ENCODE results near the gene OST4.
A peak's percentile ranks its signal among the peaks of the same experiment; 100 is the strongest.

The OST4 gene

GRCh38 chr2:27097341-27097740 is 25.9 kb upstream of the OST4 start:
- Histone ChIP-seq H3K27me3 (replicated peaks; ENCODE audit: insufficient read depth, low read length) (no peaks in the 10 kb centered on the region), H3K4me3 (ENCODE audit: low read length) (no peak overlapping the region), H3K4me2 (ENCODE audit: low read depth, low read length) (no peak overlapping the region), H3K9ac (ENCODE audit: low read length) (no peak overlapping the region), H4K20me1 (ENCODE audit: insufficient read depth, low read length) (no peaks in the 10 kb centered on the region), H3K9me2 (replicated peaks; ENCODE audit: insufficient read depth, low read length) (no peaks in the 10 kb centered on the region), H3F3A (ENCODE audit: insufficient read depth, low read length) (no peaks in the 10 kb centered on the region), H3K4me1 (ENCODE audit: low read length) (peaks cover 4% of the 10 kb centered on the region; the same call in 1 of the 2 replicates), H3K27ac (ENCODE audit: low read length) (no peak overlapping the region), H2AFZ (ENCODE audit: low read length) (no peak overlapping the region), H3K36me3 (replicated peaks; ENCODE audit: insufficient read depth, low read length) (no peaks in the 10 kb centered on the region), H3K79me2 (ENCODE audit: low read length) (no peaks in the 10 kb centered on the region), H3K9me3 (replicated peaks; ENCODE audit: insufficient read depth, low read length) (no peaks in the 10 kb centered on the region)
- TF ChIP-seq EZH2phosphoT487 (IDR thresholded peaks at IDR 0.05; ENCODE audit: low read length) (no peak), CTCF (IDR thresholded peaks at IDR 0.05; ENCODE audit: low read length) (no peak), EZH2 (optimal IDR thresholded peaks at IDR 0.05; ENCODE audit: low read depth, low read length) (no peak)
- no peak for DNase-seq

GRCh38 chr2:27096748-27097297 is 25.4 kb upstream of the OST4 start:
- Histone ChIP-seq H3K27ac (ENCODE audit: low read length) (no peak overlapping the region), H3K4me1 (ENCODE audit: low read length) (peaks cover 4% of the 10 kb centered on the region; the same call in 1 of the 2 replicates), H3K9me2 (replicated peaks; ENCODE audit: insufficient read depth, low read length) (no peaks in the 10 kb centered on the region), H3K4me3 (ENCODE audit: low read length) (no peak overlapping the region), H3K36me3 (replicated peaks; ENCODE audit: insufficient read depth, low read length) (no peaks in the 10 kb centered on the region), H2AFZ (ENCODE audit: low read length) (no peak overlapping the region), H3K4me2 (ENCODE audit: low read depth, low read length) (no peak overlapping the region), H3K79me2 (ENCODE audit: low read length) (no peaks in the 10 kb centered on the region), H3K9me3 (replicated peaks; ENCODE audit: insufficient read depth, low read length) (no peaks in the 10 kb centered on the region), H4K20me1 (ENCODE audit: insufficient read depth, low read length) (no peaks in the 10 kb centered on the region), H3K9ac (ENCODE audit: low read length) (no peak overlapping the region), H3F3A (ENCODE audit: insufficient read depth, low read length) (no peaks in the 10 kb centered on the region), H3K27me3 (replicated peaks; ENCODE audit: insufficient read depth, low read length) (no peaks in the 10 kb centered on the region)
- TF ChIP-seq CTCF (IDR thresholded peaks at IDR 0.05; ENCODE audit: low read length): no peak
- TF ChIP-seq EZH2 (optimal IDR thresholded peaks at IDR 0.05; ENCODE audit: low read depth, low read length): no peak
- no peak for TF ChIP-seq EZH2phosphoT487 (IDR thresholded peaks at IDR 0.05; ENCODE audit: low read length)
- no peak for DNase-seq

DNA sequence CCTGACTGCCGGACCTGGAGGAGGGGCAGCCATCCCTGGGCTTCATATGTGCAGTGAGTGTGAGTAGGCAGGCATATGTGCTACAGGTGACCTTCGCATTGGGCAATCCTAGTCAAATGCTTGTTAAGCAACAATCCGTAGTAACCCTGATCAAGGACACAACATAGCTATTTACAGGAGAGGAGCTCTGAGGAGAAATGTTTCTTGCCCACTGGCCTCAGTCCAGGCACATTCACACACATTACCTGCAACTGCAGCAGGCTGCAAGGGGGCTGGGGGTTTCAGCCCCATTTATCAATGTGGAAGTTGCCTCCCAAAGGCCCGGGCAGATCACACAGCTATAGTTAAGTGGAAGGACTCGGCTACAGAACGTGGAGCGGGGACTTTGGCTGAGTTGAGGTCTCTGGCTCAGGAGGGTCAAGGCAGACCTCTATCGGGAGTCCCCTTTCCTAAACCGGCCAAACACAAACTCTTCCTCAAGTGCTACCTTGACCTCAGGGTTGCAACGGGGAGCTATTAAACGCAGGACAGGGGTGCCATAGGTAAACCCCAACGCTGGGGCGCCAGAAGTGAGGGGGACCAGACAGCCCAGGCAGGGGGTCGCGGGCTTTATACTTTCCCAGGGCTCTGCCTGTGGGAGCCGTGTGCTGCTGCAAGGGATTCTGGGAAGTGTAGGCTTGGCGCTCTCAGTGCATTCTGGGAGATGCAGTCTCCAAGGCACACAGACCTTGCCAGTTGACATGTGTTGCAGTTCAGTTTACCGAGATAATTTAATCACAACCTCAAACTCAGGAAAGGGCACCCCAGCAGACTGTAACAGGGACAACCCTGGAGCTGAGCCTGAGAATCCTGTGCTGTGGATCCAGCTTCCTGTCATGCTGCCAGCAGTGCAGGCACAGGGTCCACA is 24.5 kb upstream of the OST4 start:
- Histone ChIP-seq H3K4me3 (ENCODE audit: low read length) (peak overlapping the region; percentile 39; the same call in 1 of the 2 replicates), H3K4me2 (ENCODE audit: low read depth, low read length) (peak overlapping the region; percentile 75)

More for the DNA sequence above, 24.5 kb upstream of the OST4 start:
- Histone ChIP-seq H3K9me3 (replicated peaks; ENCODE audit: insufficient read depth, low read length) (no peaks in the 10 kb centered on the region), H3K4me1 (ENCODE audit: low read length) (peaks cover 4% of the 10 kb centered on the region; the same call in 1 of the 2 replicates), H3K9ac (ENCODE audit: low read length) (no peak overlapping the region; the same call in 1 of the 2 replicates), H3K36me3 (replicated peaks; ENCODE audit: insufficient read depth, low read length) (no peaks in the 10 kb centered on the region), H3K9me2 (replicated peaks; ENCODE audit: insufficient read depth, low read length) (no peaks in the 10 kb centered on the region), H4K20me1 (ENCODE audit: insufficient read depth, low read length) (no peaks in the 10 kb centered on the region), H3K79me2 (ENCODE audit: low read length) (no peaks in the 10 kb centered on the region), H2AFZ (ENCODE audit: low read length) (peak overlapping the region; percentile 79), H3K27ac (ENCODE audit: low read length) (no peak overlapping the region), H3F3A (ENCODE audit: insufficient read depth, low read length) (no peaks in the 10 kb centered on the region), H3K27me3 (replicated peaks; ENCODE audit: insufficient read depth, low read length) (no peaks in the 10 kb centered on the region)
- DNase-seq: peak; percentile 45
- TF ChIP-seq EZH2 (optimal IDR thresholded peaks at IDR 0.05; ENCODE audit: low read depth, low read length) (no peak), CTCF (IDR thresholded peaks at IDR 0.05; ENCODE audit: low read length) (no peak), EZH2phosphoT487 (IDR thresholded peaks at IDR 0.05; ENCODE audit: low read length) (no peak)
